HL-60 (cell line): ENCODE results near the gene SPATA13.

Experiments
- POLR2AphosphoS5 ChIP-seq: IDR thresholded peaks from 2 replicates; pipeline ENCODE4 v1.6.1; 2012; ENCODE audit warnings: low read depth
- TF ChIP-seq, protein P1 (sequence below): IDR thresholded peaks from one replicate; pipeline ENCODE4 v1.5.1; 2011; ENCODE audit warnings: low read length, control low read depth, inconsistent platforms; ENCODE audit not compliant: insufficient read depth
- TF ChIP-seq, protein P2 (sequence below): IDR thresholded peaks from 2 replicates; pipeline ENCODE4 v1.6.1; 2012; ENCODE audit warnings: low read depth; ENCODE audit not compliant: insufficient replicate concordance

DNA sequence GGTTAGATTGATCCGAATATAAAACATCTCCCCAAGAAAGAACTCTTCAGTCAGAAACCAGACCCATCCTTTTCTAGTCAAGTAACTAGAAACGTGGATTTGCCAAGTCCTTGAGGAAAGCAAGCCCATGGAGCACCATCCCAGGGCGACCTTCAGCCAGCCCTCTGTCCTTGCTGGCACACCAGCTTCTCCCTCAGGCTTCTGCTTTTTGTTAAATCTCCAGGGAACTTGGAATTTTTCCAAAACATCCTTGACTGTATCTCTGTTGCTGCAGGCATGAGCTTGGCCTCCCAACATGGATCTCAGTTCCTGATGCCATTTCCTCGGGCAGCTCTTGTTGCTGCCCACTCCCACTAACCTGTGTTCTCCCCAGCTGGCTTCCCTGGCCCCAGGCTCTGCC, 121.7 kb downstream of the SPATA13 start:
- TF ChIP-seq, protein P1, sequence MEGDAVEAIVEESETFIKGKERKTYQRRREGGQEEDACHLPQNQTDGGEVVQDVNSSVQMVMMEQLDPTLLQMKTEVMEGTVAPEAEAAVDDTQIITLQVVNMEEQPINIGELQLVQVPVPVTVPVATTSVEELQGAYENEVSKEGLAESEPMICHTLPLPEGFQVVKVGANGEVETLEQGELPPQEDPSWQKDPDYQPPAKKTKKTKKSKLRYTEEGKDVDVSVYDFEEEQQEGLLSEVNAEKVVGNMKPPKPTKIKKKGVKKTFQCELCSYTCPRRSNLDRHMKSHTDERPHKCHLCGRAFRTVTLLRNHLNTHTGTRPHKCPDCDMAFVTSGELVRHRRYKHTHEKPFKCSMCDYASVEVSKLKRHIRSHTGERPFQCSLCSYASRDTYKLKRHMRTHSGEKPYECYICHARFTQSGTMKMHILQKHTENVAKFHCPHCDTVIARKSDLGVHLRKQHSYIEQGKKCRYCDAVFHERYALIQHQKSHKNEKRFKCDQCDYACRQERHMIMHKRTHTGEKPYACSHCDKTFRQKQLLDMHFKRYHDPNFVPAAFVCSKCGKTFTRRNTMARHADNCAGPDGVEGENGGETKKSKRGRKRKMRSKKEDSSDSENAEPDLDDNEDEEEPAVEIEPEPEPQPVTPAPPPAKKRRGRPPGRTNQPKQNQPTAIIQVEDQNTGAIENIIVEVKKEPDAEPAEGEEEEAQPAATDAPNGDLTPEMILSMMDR = no peak
- TF ChIP-seq POLR2AphosphoS5 = no peak
- TF ChIP-seq, protein P2, sequence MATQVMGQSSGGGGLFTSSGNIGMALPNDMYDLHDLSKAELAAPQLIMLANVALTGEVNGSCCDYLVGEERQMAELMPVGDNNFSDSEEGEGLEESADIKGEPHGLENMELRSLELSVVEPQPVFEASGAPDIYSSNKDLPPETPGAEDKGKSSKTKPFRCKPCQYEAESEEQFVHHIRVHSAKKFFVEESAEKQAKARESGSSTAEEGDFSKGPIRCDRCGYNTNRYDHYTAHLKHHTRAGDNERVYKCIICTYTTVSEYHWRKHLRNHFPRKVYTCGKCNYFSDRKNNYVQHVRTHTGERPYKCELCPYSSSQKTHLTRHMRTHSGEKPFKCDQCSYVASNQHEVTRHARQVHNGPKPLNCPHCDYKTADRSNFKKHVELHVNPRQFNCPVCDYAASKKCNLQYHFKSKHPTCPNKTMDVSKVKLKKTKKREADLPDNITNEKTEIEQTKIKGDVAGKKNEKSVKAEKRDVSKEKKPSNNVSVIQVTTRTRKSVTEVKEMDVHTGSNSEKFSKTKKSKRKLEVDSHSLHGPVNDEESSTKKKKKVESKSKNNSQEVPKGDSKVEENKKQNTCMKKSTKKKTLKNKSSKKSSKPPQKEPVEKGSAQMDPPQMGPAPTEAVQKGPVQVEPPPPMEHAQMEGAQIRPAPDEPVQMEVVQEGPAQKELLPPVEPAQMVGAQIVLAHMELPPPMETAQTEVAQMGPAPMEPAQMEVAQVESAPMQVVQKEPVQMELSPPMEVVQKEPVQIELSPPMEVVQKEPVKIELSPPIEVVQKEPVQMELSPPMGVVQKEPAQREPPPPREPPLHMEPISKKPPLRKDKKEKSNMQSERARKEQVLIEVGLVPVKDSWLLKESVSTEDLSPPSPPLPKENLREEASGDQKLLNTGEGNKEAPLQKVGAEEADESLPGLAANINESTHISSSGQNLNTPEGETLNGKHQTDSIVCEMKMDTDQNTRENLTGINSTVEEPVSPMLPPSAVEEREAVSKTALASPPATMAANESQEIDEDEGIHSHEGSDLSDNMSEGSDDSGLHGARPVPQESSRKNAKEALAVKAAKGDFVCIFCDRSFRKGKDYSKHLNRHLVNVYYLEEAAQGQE = no peak
